WERI-Rb-1 (cell line): ENCODE measurements around the gene ADORA2B.

Source experiments
- DNase-seq: peaks from one replicate; pipeline ENCODE4 v3.0.0-alpha.2; 2020
- H3K27ac ChIP-seq: fragments of 250-450 bp; sonication (Bioruptor Pico); 2 replicates; pipeline ENCODE4 v1.5.1; 2020; ENCODE audit warnings: mild to moderate bottlenecking, moderate library complexity
- H3K27me3 ChIP-seq: fragments of 250-450 bp; sonication (Bioruptor Pico); 2 replicates; pipeline ENCODE4 v1.5.1; 2021; ENCODE audit warnings: mild to moderate bottlenecking, low read depth, moderate library complexity; ENCODE audit not compliant: insufficient read depth, severe bottlenecking
- H3K36me3 ChIP-seq: fragments of 250-450 bp; sonication (Bioruptor Pico); 2 replicates; pipeline ENCODE4 v1.5.1; 2020; ENCODE audit warnings: mild to moderate bottlenecking, moderate library complexity
- H3K4me3 ChIP-seq: 2 replicates; pipeline ENCODE4 v1.5.1; 2011; ENCODE audit warnings: low read depth, mild to moderate bottlenecking, control low read depth, low read length
- H3K9me3 ChIP-seq: fragments of 250-450 bp; sonication (Bioruptor Pico); 2 replicates; pipeline ENCODE4 v1.5.1; 2021; ENCODE audit warnings: mild to moderate bottlenecking, moderate library complexity; ENCODE audit not compliant: severe bottlenecking
- CTCF ChIP-seq: IDR thresholded peaks from 2 replicates; pipeline ENCODE4 v1.5.1; 2011; ENCODE audit warnings: low read depth, mild to moderate bottlenecking, control low read depth, inconsistent platforms, low read length

Gene ADORA2B

DNA sequence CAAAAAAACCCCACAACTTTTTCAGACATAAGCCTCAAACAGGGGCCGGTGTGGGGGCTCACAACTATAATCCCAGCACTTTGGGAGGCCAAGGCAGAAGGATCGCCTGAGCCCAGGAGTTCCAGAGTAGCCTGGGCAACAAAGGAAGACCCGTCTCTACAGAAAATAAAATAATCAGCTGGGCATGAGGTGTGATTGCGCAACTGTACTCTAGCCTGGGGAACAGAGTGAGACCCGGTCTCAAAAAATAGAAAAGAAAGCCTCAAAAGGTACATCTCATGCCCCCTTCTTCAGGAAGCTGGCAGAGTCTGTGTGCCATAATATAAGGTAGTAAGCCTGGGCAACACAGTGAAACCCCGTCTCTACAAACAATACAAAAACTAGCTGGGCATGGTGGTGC is 51.4 kb downstream of the ADORA2B start:
- no peaks in the 10 kb centered on the region for H3K27me3 ChIP-seq
- no peak for TF ChIP-seq CTCF
- H3K4me3 ChIP-seq, result no peak overlapping the region
- peaks cover 11% of the 10 kb centered on the region for H3K36me3 ChIP-seq
- no peaks in the 10 kb centered on the region for H3K9me3 ChIP-seq
- H3K27ac ChIP-seq, result no peak overlapping the region
- no peak for DNase-seq

DNA sequence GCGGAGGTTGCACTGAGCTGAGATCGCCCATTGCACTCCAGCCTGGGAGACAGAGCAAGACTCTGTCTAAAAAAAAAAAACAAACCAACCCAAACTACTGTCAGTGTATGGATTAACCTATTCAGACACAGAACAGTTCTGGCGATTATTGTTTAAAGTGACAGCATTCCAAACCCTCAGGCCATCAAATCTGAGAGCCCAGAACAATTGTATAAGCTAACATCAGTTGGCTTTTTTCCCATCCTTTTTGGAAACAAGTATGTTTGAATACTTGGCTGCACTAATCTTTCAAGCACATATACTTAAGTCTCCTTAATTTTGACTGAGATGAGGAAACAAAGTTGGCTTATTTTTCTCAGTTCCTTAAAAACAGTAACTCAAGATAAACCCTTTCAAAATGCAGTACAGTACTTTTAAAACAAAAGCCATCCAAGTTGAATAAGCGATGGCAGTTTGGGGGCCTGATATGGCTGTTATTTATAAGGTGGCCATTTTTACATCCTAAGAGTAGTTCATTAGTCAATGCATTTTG is 53.2 kb downstream of the ADORA2B start:
- H3K36me3 ChIP-seq, result peaks cover 25% of the 10 kb centered on the region
- no peaks in the 10 kb centered on the region for H3K27me3 ChIP-seq
- no peak for DNase-seq
- H3K9me3 ChIP-seq, result no peaks in the 10 kb centered on the region
- no peak overlapping the region for H3K4me3 ChIP-seq
- no peak overlapping the region for H3K27ac ChIP-seq
- no peak for TF ChIP-seq CTCF

DNA sequence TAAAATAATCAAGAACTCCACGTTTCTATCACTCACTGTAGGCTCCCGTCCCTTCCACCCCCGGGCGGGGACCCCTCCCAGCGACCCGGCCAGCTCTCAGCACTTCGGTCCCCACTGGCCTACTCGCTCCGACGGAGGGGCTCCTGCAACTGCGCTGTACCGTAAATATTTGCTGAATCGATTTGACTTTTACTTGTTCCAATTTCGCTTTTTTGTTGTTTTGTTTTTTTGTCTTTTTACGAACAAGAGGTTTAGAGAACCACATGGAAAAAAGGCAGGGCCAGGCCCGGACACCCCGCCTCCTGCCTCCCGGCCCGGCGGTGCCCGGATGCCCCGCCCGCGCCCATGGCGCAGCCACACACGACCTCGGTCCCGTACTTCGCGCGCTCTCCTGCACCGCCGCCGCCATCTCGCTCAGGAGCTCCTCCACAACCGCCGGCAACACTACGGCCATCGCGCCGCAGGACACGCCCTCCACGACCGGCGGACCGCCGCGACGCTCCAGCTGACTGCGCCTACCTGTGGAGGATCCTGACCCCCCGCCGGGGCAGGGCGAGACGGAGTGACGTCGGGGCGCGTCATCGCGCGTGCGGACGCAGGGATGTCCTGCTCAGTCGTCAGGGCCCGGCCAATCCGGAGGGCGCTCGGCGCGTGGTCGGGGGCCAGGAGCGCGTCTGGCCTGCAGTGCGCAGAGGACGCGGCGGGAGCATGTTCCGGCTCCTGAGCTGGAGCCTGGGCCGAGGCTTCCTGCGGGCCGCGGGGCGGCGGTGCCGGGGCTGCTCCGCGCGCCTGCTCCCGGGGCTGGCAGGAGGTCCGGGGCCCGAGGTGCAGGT is 54.4 kb downstream of the ADORA2B start, which contains the start of the genes TTC19 and ZSWIM7:
TTC19 (plus strand) TSS at position 684 of the 833 bp plus-strand sequence; CDS start at position 709, 25 bp downstream.
ZSWIM7 (minus strand) TSS at position 564 of the 833 bp plus-strand sequence; CDS start at position 454, 110 bp downstream.
- Histone ChIP-seq H3K27me3 (no peaks in the 10 kb centered on the region), H3K36me3 (peaks cover 38% of the 10 kb centered on the region), H3K4me3 (peak within 1 kb of the TSS; percentile 98), H3K27ac (peak within 1 kb of the TSS; percentile 69), H3K9me3 (no peaks in the 10 kb centered on the region)
- DNase-seq, result peak; percentile 97
- no peak for TF ChIP-seq CTCF

DNA sequence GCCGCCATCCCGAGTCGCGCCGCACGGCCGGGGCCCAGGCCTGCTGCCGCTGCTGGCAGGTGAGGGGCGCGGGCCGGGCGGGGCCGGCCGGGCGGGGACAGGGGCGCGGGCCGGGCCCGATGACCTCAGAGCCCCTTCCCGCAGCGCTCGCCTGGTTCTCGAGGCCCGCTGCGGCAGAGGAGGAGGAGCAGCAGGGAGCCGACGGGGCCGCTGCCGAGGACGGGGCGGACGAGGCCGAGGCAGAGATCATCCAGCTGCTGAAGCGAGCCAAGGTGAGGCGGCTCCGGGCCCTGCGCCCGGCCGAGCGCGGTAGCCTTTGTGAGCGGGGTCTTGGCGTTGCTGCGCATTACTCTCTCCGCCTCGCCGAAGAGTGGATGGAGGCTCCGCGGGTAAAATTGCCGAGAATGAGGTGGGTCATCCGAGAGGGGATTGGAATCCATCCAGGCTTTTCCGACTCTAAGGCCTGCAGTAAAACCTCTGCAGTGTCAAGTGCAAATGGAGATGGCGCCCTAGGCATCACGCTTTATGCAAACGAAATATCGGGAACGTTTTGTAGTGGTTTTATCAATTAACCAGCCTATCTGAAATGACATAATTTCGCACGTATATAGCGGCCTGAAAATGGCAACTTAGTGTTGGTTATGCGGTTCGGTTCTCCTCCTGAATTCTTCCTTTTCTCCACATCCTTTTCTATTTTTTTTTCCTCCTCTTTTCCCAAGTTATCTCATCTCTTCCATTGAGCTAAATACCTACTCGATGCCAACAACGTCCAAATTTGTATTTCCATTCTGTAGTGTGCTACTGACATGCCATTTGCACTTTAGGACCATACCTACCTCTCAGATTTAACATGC is 55.3 kb downstream of the ADORA2B start:
- Histone ChIP-seq H3K27me3 (no peaks in the 10 kb centered on the region), H3K4me3 (peak overlapping the region; percentile 98), H3K27ac (peak overlapping the region; percentile 69), H3K36me3 (peaks cover 46% of the 10 kb centered on the region), H3K9me3 (no peaks in the 10 kb centered on the region)
- TF ChIP-seq CTCF, result no peak
- DNase-seq, result peak; percentile 46

DNA sequence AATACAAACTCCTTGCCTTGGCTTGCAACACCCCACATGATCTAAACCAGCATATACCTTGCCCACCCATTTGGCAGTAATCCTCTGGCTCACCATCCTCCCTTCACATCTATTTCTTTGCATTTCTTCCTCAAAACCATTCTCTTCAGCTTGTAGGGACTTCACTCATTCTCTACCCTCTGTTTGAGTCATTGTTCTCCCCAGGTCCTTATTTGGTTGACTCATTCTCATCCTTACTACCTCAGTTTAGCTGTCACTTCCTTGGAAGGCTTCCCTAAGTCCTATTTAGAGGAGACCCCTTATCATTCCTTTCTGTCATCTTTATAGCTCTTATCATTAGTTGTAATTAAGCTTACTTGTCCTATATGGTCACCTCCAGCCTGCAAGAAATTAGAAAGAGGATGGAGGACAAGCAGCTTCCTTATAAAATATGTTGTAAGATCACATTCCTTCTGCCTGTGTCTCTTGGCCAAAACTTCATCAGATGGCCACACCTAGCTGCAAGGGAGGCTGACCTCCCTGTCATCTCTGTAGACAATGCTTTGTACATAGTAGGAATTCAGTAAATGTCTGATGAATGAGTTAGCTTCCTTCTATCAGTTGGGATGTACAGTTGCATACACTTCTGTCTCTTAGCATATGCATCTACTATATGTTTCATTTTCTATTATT is 56.4 kb downstream of the ADORA2B start:
- H3K36me3 ChIP-seq, result peaks cover 56% of the 10 kb centered on the region
- H3K9me3 ChIP-seq, result no peaks in the 10 kb centered on the region
- H3K27me3 ChIP-seq, result no peaks in the 10 kb centered on the region
- H3K27ac ChIP-seq, result no peak overlapping the region
- TF ChIP-seq CTCF, result no peak
- no peak for DNase-seq
- no peak overlapping the region for H3K4me3 ChIP-seq
